Measurements from ENCODE around the gene CCL19.

DNA sequence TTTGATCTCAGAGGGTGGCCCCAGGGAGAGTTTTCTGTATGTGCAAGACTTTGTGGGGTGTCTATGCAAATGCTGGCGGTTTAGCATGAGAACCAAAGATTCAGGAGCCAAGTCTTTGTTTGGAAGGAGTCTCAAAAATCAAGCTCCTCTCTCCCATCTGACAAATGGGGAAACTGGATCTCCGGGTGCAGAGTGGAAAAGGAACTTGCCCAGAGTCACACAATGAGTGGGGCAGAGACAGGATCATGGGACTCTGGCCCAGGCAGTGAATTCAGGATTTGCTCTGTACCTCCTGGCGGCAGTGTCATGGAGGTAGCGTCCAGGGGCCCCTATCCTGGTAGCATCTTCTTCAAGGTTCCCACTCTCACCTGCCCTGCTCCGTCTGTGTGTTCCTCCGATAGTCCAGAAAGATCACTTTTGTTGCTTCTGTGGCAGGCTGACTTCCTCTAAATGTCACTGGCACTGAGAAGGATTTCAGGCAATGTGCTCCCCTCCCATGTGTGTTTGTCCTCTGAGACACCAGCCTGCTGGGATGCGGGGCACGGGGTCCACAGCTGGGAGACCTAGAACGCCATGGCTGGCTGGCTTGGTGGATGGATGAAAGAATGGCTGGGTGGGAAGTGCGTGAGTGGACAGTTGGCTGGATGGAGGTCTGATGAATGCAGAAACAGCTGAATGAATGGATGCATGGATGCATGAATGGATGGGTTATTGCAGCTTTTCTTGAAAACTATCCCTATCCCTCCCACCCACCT is 3.6 kb downstream of the CCL19 start:
- no peak for TF ChIP-seq POLR2AphosphoS5 (IDR thresholded peaks at IDR 0.05)
- TF ChIP-seq, protein P1, sequence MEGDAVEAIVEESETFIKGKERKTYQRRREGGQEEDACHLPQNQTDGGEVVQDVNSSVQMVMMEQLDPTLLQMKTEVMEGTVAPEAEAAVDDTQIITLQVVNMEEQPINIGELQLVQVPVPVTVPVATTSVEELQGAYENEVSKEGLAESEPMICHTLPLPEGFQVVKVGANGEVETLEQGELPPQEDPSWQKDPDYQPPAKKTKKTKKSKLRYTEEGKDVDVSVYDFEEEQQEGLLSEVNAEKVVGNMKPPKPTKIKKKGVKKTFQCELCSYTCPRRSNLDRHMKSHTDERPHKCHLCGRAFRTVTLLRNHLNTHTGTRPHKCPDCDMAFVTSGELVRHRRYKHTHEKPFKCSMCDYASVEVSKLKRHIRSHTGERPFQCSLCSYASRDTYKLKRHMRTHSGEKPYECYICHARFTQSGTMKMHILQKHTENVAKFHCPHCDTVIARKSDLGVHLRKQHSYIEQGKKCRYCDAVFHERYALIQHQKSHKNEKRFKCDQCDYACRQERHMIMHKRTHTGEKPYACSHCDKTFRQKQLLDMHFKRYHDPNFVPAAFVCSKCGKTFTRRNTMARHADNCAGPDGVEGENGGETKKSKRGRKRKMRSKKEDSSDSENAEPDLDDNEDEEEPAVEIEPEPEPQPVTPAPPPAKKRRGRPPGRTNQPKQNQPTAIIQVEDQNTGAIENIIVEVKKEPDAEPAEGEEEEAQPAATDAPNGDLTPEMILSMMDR (IDR thresholded peaks at IDR 0.05): no peak

Data from esophagus muscularis mucosa (tissue), 3 donors.